Stimulated activated CD8-positive, alpha-beta memory T cell treated with anti-CD3 and anti-CD28 coated beads, Interleukin-2, amount 100 ng/mL, for 48 hours (primary cell): ENCODE results near the gene GNAZ.

Source experiments
- DNase-seq, 2 donors: peaks; one replicate each; pipeline ENCODE4 v3.0.0-alpha.2; 2020; ENCODE audit warnings: low read depth in 2 of 2

The GNAZ gene

DNA sequence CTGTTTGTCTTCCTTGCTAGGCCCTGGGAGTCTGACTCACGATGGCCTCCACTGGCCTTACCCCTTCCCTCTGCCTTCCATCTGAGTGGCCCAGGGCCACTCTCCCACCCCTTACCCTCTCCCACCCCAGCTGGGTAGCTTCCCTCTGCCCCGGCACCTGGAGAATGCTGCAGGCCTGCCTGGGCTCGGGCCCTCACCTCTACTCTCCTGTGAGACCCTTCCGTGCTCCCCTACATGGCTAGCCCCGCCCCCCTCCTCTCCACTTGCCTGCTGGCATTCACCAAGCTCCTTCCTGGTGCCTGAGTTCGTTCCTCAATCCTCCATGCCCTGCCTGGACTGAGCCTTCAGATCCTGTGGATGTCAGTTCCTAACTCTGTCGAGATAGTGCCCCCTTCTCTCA, 83.7 kb downstream of the GNAZ start:
- DNase-seq = no peak

DNA sequence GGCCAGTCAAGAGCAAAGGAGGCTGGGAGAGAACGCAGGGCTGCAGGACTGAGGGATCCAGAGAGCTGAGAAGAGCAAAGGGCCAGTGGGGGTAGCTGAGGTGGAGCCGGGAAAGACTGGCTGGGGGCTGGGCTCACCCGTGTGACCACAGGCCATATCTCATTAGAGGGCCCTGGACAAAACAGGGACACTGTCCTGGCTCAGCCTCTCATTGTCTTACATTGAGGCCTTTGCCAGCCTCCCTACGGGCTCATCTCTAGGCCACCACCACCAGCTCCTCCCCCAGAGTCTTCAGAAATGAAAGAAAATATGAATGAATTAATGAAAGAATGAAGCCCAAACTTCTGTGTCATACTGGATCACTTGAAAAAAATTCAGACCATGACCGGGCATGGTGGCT, 84.1 kb downstream of the GNAZ start:
- DNase-seq = no peak

DNA sequence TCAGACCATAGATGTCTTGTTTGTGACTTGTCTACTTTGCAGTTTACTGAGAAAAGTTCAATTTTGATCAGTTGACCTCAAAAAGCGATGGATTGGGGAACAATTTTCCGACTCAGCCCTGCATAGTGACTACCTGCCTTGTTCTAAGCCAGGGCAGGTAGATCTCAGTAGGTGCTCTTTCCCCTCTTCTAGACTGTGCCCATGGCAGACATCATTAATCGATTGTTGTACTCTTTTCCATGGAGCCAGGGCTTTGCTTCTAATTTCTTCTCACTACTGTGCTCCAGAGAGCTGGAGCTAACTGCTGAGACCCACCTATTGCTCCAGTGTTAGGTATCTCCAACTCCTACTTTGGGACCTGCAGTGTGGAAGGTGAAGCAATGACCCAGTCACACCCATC, 84.8 kb downstream of the GNAZ start:
- no peak for DNase-seq

DNA sequence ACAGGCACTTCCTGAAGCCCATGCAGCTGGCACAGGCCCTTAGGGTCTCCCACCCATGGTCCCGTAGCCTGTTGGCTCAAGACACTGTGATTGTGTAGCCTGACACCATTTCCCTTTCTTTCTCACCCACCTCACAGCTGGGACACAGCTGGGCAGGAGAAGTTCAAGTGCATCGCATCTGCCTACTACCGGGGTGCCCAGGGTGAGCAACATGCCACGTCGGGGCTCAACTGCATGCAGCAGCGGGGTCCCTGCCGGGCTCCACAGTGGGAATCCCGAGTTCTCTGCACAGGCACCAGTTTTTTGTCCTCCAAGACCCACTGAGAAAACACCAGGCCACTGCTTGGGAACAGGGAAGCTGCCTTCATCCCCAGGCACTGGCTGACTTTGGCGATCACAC, 85.5 kb downstream of the GNAZ start:
- no peak for DNase-seq

DNA sequence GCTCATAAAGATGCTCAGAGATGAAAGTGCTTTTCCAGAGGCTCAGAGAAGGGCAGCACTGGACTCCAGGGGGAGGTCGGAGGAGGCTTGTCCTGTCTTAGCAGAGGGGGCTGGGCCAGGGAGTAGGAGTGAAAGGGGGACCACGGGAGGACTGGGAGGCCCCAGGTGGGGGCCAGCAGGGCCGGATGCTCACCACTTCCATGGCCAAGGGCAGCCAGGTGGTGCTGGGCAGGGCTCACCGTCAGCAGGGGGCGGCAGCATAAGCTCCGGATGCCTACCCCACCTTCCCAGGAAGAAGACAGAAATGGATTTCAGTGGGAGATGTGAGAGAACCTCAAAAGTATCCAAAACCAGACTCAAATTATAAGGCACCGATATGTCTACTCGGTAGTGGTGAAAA, 86.0 kb downstream of the GNAZ start:
- DNase-seq = no peak

DNA sequence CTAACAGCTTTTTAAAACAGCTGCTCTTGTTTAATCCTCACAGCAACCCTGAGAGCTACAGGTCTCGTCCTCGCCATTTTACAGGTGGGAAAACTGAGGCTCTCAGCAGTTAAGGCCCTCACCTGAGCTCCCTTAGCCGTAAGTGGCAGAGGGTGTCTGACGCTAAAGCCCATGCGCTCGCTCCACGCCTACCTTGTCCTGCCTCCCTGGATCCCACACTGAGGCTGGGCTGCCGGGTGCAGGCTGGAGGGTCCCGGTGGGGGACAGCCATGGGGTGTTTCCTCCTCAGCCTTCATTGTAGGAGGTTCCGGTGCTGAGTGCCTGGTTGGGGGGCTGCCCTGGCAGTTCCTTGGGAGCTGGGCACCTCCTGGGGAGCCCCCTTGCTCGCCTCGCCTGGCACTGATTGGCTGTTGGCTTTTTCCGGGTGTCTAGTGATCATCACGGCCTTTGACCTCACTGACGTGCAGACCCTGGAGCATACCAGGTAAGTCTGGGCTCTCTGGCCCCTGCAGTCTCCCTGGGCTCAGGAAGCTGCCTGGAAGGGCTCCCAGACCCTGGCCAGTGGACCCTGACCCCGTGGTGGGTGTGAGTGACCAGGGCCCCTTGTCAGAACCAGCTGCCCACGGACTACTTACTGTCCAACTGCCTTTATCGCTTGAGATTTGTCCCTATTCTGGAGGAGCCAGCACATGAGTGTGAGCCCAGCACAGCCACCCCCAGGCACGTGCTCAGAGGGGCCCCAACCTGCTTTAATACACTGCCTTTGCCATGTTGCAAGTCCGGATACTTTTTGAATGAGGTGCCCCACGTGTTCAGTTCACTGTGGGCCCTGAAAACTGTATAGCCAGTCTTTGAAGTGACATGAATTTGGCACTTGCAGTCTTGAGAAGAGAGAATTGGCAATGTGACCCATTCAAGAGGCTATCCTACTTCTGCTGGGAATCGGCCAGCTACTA, 87.5 kb downstream of the GNAZ start:
- no peak for DNase-seq

DNA sequence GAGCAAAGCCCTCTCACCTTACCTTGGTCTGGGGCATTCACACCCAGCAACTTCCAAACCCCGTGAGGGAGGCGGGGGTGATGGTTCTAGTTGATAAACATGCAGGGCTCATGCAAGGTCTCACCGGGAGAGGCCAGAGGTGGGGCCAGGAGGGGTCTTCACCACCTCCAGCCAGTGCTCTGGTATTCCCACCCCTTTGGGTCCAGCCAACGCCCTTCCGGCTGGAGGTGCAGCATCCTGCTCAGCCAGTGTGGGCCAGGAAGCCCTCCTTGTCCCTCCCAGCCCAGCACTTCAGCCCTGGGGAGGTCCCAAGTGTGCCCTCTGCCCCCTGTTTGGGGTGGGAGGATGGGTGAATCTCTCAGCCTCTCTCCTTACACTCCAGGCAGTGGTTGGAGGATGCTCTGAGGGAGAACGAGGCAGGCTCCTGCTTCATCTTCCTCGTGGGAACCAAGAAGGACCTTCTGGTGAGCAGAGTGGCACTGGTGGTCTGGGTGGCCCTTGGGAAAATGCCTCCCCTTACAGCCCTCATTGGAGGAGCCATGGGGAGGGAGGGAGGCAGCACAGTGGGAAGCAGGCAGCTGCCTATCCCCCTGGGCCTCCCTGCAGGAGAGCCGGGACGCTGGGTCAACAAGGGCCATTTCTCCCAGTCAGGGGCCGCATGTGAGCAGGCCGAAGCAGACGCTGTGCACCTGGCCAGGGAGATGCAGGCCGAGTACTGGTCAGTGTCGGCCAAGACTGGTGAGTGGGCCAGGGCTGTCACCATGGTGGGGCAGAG, 88.4 kb downstream of the GNAZ start:
- no peak for DNase-seq

DNA sequence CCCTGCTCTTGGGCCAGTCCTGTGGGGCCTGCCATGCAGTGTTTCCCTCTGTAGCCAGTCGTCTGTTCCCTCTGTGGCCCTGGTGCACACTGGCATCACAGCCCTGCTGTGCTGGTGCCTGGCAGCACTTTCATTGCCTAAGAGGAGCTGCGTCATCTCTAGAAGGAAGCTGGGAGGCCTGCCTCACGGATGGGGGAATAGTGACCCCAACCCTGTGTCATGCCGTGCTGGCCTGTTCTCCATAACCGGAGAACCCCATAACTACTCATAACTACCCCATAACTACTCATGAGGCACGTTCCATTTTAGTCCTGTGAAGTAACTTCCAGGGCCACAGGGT, 88.9 kb downstream of the GNAZ start:
- DNase-seq = no peak

DNA sequence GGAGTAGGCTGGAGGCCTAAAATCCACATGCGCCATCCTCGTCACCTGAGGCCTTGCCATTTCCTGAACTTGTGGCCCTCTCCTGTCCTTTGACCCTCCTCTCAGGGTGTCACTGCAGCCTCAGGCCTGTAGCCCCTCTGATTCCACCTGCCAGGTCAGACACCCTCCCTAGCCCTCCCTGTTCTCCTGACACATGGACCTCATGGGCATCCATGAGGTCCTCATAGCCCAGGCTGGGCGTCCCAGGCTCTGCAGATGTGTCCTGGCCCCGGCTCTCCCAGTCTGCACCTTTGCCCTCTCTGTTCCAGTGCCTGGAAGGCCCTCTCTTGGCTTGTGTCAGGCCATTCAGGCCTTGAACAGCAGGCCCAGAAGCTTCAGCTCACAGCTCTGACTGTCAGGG, 90.7 kb downstream of the GNAZ start:
- DNase-seq = no peak

DNA sequence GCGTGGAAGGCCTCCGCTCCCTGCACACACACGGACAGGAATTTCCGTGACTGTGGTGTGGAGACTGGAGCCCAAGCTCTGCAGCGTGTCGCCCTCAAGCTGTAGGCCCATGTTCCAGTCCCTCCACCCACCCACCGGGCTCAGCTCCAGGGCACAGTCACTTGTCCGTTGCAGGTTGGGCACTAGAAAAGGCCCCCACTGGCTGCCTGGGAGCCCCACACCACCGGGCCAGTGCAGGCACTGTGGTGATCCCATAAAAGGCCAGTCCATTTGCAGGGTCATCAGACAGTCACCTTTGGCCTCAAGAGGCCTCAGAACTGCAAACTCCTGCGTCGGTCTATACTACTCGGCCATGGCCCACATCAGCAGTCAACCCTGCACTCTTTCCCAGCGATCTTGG, 91.3 kb downstream of the GNAZ start:
- no peak for DNase-seq

DNA sequence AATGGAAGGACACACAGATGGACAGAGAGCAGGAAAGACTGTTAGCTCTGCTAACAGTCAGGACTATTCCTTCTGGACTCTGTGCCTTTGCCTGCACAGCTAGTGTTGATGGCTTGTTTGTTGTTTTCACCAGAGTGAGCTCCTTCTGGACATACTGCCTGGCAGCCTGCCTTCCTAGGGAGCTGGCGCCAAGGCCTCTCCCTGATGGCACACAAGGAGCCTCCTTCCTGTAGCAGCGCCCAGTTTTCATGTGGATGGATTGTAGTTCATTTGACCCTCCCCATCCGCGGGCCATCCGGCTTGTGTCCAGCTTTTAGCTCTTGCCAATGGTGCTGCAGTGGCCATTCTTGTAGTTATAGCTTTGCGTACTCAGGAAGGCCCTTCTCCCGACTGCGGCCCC, 93.3 kb downstream of the GNAZ start:
- no peak for DNase-seq

DNA sequence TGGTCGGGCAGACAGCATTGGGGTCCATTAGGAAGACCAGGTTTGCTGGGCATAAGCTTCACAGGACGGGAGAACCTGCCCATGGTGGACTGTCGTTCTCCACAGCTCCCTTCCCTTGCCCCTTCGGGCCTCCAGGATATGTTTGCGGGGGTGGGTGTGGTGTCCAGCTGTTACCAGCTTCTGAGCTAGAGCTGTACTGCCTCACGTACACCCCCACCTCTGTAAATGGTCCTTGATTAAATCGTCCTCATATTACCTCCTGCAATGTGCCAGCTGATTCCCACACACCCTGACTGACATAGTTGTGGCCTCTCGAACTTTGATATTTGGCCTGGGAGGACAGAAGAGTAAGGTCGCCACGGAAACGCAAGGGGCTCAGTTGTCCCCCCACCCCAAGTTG, 93.8 kb downstream of the GNAZ start:
- no peak for DNase-seq

DNA sequence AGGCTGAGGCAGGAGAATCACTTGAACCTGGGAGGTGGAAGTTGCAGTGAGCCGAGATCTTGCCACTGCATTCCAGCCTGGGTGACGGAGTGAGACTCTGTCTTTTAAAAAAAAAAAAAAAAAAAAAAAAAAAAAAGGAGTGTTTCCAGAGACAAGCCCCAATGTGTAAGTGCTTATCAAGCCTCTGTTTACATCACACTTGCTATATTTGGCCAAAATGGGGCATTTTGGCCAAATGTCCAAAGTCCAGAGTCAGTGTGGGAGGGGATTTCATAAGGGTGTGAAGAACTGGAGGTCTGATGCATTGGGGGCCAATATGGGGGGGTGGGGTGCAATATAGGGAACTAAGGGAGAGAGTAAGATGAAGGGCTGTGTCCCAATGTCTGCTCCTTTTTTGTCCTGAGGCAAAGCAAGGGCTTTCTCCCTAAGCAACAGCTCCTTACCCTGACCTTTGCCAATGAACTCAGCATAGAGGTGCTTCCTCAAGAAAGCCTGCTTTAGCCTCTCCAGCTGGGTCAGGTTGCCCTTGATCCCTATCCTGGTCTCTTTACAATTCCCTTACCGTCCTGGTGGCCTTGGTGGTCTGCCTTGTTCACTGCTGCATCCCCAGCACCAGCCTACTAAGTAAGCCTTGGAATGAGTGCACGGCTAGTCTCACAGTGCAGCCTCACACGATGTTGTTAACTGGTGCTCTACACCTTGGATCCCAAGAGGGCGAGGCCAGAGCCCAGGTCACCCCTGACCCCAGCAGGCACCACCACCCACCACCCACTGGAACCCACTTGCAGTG, 95.9 kb downstream of the GNAZ start:
- no peak for DNase-seq

DNA sequence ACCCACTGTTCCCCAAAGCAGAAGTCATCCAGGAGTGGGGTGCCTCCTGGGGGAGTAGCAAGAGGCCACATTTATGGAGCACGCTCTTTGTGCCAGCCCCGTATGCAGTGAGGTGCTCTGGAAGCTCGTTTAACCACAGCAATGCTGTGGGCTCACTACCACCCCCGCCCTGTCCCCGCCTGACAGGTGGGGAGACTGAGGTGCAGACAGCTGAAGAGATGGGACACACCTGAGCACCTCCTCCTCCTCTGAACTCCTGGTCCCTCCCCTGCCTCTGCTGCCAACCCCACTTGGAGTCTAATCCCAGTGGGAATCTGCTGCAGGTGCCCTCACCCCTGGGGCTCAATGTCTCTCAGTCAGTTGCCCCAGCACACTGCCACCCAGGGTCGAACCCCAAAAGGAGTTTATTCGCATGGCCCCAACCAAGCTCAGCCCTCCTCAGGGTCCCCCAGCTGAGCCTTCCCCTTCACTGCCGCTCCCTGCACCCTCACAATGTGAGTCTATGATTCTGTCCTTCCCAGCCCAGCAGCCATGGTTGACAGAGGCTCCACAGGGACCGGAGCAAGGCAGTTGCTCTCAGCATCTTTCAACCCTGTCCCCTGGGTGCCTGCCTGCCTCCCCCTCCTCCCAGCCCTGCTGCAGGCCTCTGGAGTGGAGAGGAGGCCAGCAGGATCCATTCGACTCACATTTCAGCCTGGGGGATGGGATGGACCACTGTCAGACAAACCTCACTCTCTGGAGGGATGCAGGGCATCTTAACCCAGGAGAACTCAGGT, 96.7 kb downstream of the GNAZ start:
- DNase-seq = no peak

DNA sequence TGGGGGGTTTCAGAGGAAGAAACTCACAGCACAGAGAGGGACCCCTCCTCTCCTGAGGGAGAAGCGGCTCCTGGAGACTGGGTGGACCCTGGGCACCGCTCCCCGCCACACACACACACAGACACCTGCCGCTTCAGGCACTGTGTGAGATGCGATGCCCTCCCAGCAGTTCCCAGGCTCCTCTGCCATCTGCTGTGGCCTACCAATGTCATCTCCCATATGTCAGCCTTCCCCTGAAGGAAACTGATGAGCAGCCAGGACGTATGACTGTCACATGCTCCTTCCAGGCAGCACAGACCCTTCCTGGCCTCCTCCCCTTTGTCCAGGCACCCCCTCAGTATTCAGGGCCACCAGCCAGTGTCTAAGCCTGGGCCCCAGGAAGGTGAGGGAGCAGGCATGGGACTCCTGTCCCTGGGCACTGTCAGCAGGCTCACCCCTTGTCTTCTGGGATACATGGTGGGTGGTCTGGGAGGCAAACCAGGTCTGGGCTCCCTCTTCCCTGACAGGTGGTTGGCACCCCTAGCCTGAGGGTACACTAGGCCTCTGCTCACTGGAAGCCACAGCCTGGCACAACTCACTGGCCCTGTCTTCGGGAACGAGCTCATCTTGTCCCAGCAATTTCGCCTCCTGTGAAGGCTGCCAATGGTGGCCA, 98.2 kb downstream of the GNAZ start:
- no peak for DNase-seq

DNA sequence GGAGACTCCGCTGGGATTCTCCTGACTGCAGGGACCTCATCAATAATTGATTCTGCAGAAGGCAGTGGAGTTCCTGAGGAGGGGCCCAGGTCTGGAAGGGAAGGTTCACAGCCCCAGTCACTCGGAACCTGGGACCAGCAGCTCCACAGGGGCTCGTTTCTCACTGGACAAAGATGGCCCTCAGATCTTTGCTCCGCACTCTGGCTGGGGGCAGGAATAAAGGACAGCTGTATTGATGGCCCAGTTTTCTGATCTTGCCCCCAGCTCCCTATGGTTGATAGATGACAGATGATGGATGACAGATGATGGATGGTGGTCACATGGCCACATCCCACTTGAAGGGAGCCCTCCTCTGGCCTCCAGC, 98.7 kb downstream of the GNAZ start:
- no peak for DNase-seq
